ENCODE data around the gene PAPOLG. TPM values are rescaled to one million over a fixed set of nuclear protein-coding genes. Genes with fewer than 3 reads are reported as not detected.
"Not testable (repeated sequence)": the region's sequence is repeated elsewhere in the genome, so short reads cannot be mapped to it uniquely, and the experiment has no call there.

The PAPOLG gene
- total RNA-seq, 1 donor from 2014 or later, result 57.6 TPM

DNA sequence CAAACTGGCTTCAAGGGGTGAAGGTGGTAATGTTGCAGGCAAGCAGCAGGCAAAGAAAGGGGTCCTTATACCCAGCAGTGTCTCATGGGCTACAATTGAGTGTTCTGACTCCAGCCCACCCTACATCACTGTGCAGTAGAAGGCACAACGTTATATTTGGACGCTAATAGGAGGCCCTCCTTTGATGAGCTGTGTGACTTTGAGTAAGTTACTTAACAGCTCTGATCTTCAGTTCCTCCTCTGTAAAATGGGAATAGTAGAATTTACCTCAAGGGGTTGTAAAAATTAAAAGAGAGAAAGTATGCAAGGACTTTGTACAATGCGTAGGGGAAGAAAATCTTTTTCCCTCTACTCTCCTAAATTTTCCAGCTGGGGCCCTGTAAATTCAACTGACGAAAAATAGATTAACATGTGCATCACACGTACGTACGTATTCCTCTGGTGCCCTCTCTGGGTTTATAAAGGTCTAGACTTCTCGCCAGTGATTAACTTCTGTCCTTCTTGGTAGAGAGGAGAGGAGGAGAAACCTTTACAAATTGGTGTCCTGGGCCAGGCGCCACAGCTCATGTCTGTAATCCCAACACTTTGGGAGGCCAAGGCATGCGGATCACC lies 67.7 kb downstream of the PAPOLG start:
- no peak for DNase-seq

DNA sequence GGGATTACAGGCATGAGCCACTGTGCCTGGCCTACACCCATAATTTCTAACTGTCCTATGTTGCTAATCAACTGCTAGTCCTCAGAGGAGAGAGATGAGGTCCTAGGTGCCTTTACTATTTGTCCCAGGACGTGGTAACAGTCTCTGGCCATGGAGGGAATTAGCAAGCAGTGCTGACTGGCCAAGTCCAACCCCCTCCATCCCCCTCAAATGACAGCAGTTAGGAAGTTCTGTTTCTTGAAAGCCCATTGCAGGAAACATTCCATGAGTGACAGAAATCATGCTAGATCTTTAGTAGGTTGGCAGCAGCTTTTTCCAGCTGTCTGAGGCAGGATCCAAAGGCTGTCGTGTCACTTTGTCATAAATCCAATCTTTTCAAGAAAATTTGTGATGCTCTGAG lies 69.6 kb downstream of the PAPOLG start:
- no peak for DNase-seq

DNA sequence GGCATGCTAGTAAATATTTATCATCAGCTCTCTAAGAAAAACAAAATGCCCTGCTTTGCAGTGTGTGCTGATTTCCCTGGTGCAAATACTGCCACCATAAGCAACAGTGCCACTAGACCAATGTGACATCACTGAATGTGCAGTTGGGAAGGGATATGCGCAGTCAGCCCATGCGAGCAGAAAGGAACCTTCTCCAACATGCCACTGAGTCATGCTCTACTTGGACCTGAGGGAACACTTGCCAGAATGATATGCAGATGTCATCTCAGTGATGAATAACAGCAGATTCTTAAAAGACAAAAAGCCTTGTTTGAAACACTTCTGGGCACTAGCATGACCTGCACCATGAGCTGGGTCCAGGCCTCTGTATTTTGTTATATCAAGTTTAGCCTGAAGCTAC lies 70.0 kb downstream of the PAPOLG start:
- no peak for DNase-seq

DNA sequence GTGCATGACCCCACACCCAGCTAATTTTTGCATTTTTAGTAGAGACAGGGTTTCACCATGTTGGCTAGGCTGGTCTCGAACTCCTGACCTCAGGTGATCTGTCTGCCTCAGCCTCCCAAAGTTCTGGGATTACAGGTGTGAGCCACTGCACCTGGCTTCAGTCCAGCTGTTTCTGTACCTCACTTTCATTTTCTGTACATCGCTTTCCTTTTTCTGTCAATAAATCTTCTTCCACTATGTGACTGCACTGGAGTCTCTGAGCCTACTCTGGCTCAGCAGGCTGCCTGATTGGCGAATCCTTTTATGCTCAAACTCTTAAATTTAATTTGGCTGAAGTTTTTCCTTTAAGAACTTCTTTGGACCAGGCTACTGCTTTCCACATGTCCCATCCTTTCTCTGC lies 70.8 kb downstream of the PAPOLG start:
- DNase-seq, result not testable (repeated sequence)

DNA sequence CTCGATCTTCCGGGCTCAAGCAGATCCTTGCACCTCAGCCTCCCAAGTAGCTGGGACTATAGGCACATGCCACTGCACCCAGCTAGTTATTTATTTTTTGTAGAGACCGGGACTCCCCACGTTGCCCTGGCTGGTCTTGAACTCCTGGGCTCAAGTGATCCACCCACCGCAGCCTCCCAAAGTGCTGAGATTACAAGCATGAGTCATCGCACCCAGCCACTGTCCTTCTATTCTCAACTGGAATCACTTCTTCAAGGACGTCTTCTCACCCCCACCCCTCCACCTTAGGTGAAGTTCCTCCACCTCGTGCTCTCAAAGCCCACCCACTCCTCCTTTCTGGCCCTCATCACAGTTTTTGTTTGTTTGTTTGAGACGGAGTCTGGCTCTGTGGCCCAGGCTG lies 71.3 kb downstream of the PAPOLG start:
- DNase-seq, result no peak

DNA sequence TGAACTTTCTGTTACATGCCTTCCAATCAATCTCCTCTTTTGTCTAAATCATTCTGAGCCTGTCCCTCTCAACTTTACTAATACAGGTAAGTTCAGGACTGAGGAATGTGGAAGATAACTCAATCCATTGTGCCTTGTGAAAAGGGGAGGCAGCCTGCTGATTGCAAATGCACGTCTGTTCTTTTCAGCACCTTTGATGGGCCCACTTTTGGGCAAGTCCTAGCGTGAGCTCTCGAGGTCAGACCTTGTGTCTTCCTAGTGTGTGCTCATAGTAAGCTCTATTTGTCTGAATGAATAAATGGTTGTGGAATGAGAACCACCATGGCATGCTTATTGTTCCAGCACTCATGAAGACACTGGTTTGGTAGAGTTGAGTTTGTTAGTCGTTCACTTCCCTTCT lies 74.9 kb downstream of the PAPOLG start:
- DNase-seq, result no peak

DNA sequence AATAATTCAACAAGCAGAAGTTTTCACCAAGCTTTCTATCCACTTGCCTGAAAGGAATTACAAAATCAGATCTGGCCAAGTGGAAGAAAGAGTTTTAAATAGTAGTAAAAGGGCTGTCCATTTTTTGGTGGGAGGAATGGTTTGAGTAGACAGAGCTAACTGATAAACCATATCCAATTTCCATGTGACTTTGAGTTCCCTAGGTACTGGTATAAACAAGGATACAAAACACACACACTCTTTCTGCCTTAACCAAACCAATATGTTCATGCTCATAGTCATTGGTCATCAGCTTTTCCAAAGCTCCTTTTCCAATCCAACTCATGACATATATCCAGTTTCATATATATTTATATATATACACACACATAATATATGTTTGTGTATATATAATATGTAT lies 75.9 kb downstream of the PAPOLG start:
- no peak for DNase-seq

DNA sequence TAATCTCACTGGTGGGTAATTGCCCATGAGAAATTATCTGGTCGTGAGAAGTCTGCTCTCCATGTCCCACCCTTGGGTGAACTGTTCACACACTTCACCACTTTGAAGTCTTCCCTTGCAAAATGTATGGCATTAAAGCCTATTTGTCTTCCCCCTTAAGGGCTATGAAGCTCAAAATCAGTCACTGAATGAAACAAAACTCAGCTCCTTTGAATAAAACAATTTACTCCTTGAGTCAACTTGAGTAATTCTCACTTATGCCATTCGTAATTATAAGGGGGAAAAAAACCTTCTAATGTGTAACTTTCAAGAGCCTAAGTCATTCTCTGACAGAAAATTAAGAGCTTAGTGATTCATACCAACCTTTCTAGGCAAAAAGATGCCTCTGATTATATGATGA lies 76.6 kb downstream of the PAPOLG start:
- no peak for DNase-seq

DNA sequence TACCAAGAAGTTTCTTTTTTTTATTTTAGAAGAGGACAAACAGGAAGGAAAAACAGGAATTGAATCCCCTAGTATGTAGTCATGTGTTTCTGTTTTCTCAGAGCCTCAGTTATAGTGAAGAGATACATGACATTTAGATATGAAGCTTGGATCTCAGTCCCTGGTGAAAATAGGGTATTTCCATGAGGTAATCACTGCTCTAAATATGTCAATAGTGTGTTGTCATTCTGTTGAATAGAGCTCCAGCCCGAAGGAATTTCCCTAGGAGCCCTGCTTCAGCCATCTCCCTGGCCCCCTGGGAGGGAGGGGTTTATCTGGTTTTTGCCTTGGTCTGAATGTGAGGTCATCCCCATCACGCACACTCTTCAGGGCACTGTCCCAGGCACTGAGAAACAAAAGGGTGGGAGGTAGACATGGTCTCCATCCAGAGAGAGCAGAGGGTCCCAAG lies 78.2 kb downstream of the PAPOLG start:
- DNase-seq, result no peak

DNA sequence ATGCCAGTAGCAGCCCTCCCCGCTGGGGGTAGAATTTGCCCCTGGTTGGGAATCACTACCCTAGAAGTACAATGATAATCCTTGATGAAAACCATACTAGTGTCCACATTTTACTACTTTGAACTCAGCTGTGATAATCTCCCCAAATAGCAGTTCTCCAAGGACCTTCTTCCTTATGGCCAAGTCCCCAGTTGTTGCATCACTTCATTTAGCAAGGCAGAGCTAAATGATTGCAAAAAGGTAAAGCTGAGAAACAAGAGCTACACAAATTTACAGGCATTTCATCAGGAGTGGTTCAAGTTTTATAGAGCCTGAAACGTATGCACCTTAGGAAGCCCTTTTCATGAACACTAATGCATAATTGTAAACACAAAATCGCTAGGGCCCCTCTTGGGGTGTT lies 80.4 kb downstream of the PAPOLG start:
- no peak for DNase-seq

DNA sequence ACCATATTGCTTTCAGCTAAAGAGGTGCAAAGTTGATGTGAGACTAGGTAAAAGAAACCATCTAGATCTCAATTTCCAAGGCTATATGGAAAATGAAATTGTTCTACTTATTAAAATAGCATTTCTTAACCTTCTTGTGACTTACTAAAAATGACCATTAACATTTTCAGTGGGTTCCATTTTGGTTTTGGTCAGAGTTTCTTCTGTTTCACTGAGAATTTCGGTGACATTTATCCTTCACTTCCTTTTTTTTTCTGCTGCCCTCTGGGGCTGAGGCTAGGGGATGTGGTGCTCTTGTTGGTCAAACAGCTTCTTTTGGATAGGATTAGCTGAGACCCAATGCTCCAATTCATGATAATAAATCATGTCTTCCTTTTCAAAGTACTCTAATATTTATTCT lies 81.1 kb downstream of the PAPOLG start:
- DNase-seq, result no peak

DNA sequence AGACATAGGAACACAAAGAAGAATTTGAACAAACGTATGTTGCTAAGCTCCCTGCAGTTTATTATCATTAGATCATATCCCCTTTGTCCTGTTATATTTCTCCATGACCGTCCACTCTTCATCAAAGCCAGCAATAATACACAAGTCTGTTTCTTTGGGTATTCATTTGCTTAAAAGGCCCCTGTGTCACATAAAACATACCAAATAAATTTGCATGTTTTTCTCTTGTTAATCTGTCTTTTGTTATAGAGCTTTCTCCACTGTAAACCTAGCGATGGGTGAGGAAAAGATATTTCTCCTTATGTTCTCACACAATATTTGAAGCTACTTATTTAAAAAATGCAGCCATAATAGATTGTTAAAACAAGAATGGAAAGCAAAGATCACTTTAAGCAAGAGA lies 82.4 kb downstream of the PAPOLG start:
- no peak for DNase-seq

DNA sequence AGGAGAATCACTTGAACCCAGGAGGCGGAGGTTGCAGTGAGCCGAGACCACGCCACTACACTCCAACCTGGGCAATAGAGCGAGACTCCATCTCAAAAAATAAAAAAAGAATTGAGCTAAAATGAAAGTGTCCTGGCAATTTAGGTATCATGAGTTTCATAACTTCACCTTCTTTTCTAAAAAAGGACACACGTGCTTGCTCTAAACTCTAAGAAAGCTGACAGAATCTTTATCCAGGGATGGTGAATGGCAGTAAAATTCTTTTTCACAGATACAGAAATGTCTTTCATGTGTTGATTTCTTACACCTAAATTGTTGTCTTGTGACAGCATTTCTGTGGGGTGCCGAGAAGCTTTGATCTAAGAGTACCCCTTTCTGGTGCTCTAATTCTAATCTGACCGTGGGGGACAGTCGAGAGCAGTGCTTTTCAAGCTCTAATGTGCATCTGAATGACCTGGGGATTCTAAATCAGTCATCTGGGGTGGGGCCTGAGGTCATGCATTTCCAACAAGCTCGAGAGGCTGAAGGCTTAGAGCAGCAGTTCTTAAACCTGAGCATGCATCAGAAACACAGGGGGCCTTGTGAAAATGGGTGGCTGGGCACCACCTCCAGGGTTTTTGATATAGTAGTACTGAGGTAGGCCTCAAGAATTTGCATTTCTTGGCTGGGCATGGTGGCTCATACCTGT lies 83.2 kb downstream of the PAPOLG start:
- DNase-seq, result no peak

DNA sequence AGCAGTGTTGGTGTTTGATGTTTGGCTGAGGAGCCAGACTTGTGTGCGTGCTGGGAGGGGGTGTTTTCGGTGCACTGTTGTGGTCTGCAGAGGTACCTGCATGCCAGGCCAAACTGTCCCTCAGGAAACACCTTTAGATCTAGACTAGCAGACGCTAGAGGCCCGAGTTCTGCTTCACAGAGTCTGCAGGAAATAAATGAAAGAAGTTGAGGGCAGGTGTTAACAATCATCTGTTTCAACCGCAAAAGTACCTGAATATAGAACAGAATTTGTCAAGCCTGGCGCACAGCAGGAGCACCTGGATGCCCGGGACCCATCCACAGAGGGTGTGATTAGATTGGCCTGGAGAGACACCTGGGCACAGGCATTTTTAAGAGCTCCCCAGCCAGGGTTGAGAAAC lies 84.8 kb downstream of the PAPOLG start:
- no peak for DNase-seq

DNA sequence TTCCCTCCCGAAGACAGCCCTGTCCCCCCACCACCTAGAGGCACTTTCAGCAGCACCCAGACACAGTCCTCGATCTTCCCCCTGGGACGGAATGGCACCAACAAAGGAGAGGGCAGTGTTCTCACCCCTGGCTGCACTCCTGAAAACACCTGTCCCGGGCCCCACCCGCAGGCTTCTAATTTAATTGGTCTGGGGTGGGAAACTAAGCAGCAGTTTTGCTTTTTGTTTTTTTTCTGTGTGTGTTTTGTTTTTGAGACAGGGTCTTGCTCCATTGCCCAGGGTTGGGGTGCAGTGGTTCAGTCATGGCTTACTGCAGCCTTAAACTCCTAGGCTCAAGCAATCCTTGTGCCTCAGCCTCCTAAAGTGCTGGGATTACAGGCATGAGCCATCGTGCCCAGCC lies 86.9 kb downstream of the PAPOLG start:
- DNase-seq, result no peak

DNA sequence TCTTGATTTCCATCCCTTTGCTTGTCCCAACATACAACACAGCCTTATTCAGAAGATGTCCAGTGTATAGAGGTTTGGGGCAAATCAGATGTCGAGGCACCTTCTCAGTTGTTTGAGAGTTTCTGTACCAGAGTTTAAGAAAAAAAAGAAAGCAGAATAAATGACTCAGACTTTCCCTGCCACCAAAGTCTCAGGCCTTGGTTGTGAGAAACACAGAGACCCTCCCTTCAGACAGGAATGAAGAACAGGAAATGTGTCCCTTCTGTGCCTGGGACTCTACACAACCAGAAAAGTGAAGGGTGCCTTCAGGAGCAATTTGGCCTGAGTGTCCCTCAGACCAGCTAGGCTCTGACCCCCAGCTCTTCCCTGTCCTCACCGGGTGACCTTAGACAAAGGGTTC lies 88.0 kb downstream of the PAPOLG start:
- no peak for DNase-seq

DNA sequence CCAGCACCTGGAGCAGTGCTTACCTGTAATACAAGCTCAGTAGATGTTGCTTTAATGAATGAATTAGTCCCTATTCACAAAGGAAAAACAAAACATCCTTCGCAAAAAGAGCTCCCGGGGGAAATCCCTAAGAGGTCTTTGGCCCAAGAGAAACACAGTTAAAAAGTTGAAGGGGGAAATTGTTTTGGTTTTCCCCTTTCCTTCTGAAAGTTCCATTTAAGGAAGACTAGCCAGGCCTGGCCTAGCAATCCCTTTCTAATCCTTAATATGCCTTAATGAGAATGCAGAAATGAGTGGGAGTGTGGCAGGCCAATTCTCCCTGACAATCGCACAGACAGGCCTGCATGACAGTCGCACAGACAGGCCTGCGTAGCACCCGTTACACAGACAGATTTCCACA lies 91.8 kb downstream of the PAPOLG start:
- no peak for DNase-seq

Small RNA genes within 50 kb of the gene (small RNA-seq; reads per million reads assigned to genes)
- gene RN7SL632P (not detected), gene RNU6-612P (not detected)

Other genes starting within 250 kb of the PAPOLG start
- 128 TPM for gene BCL11A, start 202.6 kb upstream of the PAPOLG start, total RNA-seq
- gene REL, start 125.3 kb downstream of the PAPOLG start, total RNA-seq, result 8.6 TPM